Dermis blood vessel endothelial cell (primary cell): ENCODE data around the gene PRAME. TPM values are rescaled to one million over a fixed set of nuclear protein-coding genes. Genes with fewer than 3 reads are reported as not detected.
"Not testable (repeated sequence)": the region's sequence is repeated elsewhere in the genome, so short reads cannot be mapped to it uniquely, and the experiment has no call there.

Source experiments
- DNase-seq: peaks from one replicate; pipeline ENCODE4 v3.0.0; 2010
- total RNA-seq: library from RNA; depleted of rRNA; stranded (reverse); fragments of >200 nt; gene quantifications from 2 replicates; pipeline ENCODE4 v1.2.3, GENCODE V29; 2014

The PRAME gene
- total RNA-seq, 1 donor from 2014 or later = not detected

DNA sequence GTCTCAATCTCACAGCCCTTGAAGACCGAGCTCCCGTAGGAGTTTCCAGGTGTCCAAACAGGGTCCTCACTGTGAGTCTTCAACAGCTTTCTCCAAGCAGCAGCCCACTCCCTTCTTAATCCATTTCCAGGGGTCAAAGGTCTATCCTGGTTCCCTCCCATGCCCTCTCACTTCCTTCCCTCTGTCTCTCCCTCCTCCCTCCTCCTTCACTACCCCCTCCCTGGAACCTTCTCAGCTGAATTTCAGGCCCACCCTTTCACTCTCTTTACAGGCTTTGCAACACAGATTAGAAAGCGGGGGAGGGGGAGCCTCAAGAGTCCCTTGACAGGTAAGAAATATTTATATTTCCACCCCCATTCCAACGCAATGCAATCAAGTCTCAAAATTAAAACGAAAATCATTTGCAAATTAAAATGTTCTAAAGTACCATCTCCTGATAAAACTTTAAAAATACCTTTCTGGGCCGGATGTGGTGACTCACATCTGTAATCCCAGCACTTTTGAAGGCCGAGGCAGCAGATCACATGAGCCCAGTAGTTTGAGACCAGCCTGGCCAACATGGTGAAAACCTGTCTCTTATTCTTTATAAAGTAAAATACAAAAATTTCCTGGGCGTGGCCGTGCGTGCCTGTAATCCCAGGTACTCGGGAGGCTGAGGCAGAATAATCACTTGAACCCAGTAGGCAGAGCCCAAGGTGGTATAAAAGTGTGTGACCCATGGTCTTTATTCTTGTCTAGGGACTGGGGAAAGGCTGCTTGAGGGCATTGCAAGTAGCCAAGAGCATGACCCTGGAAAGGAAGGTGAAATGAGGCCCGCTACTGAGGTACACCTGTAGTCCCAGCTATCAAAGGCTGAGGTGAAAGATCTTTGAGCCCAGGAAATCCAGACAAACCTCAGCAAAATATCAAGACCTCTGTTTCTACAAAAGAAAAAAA is 38.1 kb downstream of the PRAME start:
- DNase-seq = peak; percentile 16

DNA sequence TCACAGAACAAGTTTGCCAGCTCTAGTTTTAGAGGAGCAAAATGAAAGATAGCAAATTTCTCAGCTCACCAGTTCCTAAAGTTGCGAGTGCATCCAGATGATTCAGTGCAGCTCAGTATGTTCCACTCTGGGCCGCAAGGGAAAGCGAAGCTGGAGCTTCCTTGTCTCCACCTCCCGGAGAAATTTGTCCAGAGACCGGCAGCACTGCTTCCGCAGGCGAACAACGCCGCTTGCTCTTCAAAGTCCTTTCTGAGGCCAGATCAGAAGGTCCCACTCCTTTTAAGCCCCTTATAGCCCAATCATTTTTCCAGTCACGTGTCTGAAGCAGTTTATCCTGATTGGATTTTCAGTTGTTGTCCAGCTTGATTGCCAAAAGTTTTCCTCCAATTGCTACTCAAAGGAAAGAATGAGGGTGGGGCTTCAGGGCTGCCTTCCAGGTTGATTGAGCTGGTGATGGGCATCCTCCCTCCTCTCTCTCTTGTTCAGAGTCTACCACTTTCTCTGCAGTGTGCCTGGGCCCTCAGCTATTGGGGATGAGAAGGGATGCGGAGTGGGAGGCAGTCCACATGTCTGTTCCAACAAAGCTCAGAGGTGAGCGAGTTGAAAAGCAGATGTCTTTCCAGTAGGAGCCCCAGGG is 38.9 kb downstream of the PRAME start, which contains the start of gene ZNF280A:
Gene ZNF280A (minus strand): TSS at position 251 of the 637 bp plus-strand sequence. CDS start 4,640 bp downstream, outside the sequence.
- DNase-seq = peak; percentile 27

DNA sequence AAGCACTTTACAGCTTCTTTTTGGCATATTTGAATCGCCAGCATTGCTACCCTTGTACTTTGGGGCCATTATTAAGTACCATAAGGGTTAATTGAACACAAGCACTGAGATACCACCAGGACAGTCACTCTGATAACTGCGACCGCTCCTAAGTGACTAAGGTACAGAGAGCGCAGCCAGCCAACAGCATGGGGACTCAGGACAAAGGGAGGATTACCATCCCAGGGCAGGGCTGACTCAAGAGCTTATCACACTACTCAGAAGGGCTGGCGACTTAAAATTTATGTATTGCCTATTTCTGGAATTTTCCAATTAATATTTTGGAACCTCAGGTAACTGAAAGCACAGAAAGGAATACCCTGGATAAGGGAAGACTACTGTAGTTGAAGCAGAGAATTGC is 39.5 kb downstream of the PRAME start:
- DNase-seq = no peak

DNA sequence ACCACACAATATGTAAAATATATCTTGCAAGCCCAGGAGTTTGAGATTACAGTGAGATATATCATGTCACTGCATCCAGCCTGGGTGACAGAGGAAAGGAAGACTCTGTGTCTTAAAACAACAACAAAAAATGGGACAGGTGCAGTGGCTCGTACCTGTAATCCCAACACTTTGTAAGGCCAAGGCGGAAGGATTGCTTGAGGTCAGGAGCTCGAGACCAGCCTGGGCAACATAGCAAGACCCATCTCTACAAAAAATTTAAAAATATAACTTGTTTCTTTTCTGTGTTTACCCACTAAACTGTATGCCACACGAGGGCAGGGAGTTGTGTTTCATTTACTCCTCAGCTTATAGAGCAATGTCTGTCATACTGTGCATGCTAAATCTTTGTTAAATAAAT is 42.1 kb downstream of the PRAME start:
- DNase-seq = no peak

DNA sequence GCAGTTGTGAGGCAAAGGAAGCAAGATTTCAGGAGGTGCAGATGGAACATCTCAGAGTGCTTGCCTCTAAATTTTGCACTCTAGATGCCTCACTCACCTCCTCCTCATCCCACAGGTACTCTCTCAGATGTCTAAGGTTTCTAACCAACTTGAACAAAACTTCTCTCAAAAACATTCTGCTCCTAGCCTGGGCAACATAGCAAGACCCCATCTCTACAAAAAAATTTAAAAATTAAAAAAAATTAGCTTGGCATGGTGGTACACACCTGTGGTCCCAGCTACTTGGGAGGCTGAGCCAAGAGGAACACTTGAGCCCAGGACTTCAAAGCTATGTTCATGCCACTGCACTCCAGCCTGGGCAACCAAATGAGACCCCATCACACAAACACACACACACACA is 43.2 kb downstream of the PRAME start:
- DNase-seq = no peak

DNA sequence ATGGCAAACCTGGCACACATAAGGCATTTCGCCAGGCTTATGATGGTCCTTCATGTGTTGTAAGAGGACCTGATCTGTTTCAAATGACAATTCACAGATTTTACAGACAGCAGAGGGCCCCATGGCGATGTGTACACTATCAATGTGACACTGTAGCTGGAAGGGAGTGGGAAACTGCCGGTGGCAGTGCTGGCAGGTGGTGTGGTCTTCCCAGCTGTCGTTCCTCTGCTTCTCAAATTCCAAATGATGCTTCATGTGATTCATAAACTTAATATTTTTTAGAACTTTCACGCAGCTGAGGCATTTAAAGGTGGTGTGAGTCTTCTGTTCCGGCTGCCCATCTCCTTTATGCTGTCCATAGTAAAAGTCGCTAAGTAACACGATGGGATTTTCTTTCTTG is 44.6 kb downstream of the PRAME start:
- not testable (repeated sequence) for DNase-seq

DNA sequence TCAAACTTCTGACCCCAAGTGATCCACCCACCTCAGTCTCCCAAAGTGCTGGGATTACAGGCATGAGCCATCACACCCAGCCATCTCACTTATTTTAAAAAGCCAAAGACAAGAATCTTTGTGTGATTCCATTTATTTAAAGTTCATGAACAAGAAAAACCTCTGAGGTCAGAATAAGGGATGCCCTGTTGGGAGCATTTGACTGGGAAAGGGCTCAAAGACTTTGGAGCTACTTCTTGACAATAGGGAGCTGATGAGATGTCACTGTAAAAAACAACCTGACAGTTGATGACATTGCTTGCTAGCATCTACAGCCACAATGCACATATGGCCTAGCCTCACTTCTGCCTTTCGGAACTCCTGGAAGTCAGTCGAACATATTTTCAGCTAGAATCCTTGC is 45.4 kb downstream of the PRAME start:
- DNase-seq = no peak

DNA sequence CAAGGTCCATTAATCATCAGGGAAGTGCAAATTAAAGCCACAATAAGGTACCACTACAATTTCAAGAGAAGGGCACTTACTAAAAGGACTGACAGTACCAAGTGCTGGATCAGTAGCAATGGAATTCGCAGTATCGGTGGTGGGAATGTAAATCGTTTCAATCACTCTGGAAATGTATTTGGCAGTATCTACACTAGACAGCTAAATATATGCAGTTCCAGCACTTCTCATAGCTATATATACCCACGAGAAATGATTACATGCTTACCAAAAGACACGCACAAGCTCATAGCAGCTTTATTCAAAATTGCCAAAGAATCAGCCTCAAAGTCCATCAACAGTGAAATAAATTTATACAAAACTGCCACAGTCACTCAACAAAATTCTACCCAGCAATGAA is 46.1 kb downstream of the PRAME start:
- no peak for DNase-seq

DNA sequence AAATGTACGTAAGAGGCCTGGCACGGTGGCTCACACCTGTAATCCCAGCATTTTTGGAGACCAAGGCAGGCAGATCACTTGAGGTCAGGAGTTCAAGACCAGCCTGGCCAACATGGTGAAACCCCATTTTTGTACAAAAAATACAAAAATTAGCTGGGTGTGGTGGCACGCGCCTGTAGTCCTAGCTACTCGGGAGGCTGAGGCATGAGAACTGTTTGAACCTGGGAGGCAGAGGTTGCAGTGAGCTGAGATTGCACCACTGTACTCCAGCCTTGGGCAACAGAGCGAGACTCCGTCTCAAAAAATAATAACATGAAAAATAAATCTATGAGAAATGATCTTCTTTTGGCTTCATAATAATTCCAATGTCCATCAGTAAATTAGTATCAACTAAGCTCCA is 48.2 kb downstream of the PRAME start:
- DNase-seq = not testable (repeated sequence)

DNA sequence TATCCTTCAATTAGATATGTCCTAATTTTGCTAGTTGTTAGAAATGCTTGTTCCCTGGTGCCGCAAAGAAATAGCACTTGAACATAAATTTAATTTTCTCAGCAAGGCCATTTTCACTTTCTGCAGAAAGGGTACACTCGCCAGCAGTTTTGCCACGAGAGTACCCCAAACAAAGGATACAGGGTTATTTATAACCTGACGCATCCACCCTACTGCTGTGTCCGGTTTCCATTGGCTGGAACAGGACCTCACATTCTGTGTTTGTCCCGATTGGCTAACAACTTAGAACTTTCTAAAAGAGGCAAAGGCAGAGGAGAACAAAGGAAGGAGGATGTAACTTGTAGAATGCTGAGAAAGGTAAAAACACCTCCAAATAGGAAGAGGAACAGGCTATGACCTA is 49.2 kb downstream of the PRAME start:
- not testable (repeated sequence) for DNase-seq

DNA sequence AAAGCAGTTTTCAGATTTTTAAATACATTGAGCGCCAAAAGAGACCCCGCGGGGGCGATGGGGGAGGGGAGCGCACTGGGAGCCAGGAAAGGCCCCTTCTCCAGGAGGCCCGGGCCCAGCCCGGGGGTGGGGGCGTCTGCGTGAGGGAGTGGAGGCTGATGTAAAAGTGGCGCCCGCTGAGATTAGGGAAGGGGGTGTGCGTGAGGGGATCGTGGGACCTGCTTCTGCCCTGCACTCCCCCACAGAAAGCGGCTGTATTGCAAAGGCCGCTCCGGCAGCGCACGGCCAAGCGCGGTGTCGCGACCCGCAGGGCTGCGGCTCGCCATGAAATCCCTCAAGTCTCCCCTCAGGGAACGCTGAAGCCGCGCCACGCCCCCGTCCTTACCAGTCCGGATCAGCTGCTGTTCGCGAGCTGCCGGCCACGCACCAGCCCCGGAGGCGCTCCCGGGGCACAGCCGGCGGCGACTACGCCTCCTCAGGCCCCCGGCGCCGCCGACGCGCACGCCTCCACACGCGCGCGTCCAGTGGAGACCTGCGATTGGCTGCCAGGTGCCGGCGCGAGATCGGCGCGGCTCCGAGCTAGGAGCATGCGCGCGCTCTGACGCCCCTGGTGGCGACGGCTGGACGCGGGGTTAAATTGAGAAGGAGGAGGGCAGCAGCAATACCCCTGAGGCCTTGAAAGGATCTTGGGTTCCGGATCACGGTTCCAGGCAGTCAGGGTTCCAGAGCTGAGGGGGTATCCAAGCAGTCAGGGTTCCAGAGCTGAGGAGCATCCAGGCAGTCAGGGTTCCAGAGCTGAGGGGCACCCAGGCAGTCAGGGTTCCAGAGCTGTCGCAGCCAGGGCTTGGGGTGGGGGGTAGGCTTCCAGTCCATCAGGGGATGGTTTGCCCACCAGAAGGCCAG is 50.5 kb downstream of the PRAME start, which contains the start of gene ZNF280B:
Gene ZNF280B (minus strand): TSS at position 469 of the 903 bp plus-strand sequence. CDS start 19,344 bp downstream, outside the sequence.
- DNase-seq = peak; percentile 92

DNA sequence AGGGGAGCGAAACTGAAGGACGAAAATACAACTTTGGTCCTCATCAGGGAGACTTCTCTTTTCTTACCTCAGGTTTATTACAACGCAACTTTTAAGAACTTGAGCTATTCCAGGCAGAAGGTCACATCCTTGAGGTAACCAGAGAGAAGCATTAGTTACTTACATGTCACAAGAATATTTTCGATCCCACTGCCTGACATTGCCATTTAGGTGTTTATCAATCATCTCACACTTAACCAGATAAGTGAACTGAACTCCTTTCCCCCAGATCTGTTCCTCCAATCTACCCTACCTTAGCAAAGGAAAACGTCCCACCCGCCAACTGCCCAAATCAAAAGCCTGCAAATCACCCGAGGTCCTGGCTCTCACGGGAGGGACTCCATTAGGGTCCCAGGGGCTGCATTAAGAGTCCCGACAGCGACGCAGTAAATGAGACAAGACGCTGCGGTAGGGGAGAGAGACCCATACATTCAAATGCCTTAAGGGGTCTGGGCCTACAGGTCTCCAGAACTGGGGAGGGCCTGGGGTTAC is 51.3 kb downstream of the PRAME start:
- peak; percentile 13 for DNase-seq

DNA sequence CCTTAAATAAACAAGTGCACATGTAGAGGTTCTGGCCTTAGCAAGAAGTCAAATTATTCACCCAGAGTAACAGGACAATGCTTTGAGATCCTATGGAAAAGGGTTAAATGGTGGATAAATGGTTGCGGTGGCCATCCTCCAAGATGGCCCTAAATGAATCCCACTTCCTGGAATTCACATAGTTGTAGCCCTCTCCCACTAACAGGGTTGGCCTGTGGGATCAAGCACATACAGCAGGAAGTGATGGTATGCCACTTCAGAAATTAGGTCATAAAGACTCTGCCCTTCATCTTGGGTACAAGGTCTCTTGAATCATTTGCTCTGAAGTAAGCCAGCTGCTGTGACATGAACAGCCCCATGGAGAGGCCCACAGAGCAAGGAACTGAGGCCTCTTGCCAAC is 52.3 kb downstream of the PRAME start:
- no peak for DNase-seq

DNA sequence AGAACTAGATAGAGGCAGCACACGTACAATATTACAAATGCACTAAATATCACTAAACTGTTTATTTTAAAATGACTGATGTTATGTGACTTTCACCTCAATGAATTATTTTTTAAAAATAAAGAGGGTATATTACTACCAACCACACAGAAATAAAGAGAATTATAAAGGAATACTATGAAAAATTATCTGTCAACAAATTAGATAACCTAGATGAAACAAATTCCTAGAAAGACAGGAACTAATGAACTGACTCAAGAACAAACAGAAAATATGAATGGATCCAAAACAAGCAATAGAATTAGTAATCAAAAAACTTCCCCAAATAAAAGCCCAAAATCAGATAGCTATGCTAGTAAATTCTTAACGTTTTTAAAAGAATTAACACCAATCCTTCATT is 60.8 kb downstream of the PRAME start:
- DNase-seq = no peak

Other genes starting within 250 kb of the PRAME start
- gene ZNF280B, start 50.5 kb downstream of the PRAME start, total RNA-seq = 0.68 and 0.93 TPM in 2 replicates
- not detected in 2 replicates for gene ZNF280A, start 39.0 kb downstream of the PRAME start, total RNA-seq
- gene GGTLC2, start 85.3 kb upstream of the PRAME start, total RNA-seq = not detected in 2 replicates